HG03045 (cell line): Measurements from ENCODE around the gene UBAC1.

Source experiments
- ATAC-seq: cut with Tn5 transposase; IDR thresholded peaks from one replicate; pipeline ENCODE4 v1.9.1; 2021; ENCODE audit warnings: mild to moderate bottlenecking, moderate library complexity; ENCODE audit not compliant: unreplicated experiment

The UBAC1 gene

DNA sequence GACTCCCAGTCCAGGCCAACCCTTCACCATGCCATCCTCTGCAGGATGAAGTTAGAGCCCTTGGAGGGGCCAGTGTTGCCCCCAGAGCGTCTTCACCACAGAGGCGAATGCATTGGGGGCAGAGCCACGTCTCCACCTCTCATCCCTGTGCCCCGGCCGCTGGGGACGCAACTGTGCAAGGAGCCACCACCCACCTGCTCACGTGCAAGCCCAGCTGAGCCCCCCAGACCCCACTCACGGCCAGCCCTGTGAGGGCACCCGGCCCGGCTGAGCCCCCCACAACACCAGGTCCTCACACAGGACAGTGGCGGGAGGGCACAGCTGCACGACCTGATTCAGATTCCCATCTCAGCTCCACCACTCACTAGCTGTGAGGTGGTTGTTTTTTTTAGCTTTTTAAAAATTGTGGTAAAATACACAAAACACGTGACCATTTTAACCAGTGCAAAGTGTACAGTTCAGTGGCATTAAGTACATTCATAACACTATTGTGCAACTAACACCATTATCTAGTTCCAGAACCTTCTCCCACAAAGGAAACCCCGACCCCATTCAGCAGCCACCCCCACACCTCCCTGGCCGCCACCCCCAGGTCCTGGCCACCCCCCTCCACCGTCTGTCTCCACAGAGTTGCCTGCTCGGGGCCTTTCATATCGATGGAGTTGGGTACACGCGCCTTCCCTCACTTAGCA is 33.5 kb upstream of the UBAC1 start:
- ATAC-seq, result no peak

DNA sequence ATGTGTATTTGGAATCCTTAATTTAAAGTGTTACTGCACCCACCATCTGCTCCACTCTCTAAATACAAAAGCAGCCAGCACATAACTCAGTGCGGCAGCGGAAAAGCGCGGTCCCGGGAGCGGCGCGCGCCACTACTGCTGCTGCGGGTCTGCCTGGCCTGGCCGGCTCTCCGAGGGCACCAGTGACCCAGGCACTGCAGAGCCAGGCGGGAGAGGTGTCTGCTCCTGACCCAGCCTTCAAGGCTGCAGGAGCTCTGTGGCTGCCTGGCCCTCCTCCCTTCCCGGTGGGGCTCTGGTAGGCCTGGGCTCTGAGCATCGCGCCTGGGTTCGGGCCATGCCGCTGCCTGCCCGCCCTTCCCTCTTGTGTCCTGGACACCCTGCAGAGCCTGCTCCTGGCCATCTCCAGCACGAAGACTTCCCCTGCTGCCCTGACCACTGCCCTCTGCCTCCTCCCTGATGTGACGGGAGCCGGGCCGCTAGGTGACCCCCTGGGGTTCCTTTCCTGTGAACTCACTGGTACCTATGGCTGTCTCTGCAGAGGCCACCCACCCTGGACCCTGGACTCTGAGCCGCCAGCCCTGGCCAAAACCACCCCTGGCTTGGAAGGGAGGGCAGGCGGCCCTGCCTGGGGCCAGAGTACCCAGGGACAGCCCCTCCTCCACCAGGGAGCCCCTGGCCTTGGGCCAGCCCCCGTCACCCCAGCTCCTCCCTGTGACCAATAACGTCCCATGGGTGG is 32.8 kb upstream of the UBAC1 start:
- ATAC-seq, result no peak

DNA sequence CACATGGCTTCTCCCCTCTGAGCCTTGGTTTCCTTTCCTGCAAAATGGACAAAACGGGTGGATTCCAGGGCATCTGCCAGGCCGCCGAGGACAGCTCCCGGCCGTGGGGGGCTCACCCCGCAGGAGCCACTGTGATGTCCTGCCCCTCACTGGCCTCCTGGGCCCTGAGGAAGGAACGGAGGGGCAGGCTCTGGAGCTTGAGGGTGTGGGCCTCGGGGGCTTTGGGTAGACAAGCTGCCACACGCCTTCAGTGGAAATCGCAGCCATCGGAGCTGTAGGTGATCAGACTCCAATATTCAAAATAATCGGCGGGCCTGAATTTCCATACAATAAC is 32.2 kb upstream of the UBAC1 start:
- no peak for ATAC-seq

DNA sequence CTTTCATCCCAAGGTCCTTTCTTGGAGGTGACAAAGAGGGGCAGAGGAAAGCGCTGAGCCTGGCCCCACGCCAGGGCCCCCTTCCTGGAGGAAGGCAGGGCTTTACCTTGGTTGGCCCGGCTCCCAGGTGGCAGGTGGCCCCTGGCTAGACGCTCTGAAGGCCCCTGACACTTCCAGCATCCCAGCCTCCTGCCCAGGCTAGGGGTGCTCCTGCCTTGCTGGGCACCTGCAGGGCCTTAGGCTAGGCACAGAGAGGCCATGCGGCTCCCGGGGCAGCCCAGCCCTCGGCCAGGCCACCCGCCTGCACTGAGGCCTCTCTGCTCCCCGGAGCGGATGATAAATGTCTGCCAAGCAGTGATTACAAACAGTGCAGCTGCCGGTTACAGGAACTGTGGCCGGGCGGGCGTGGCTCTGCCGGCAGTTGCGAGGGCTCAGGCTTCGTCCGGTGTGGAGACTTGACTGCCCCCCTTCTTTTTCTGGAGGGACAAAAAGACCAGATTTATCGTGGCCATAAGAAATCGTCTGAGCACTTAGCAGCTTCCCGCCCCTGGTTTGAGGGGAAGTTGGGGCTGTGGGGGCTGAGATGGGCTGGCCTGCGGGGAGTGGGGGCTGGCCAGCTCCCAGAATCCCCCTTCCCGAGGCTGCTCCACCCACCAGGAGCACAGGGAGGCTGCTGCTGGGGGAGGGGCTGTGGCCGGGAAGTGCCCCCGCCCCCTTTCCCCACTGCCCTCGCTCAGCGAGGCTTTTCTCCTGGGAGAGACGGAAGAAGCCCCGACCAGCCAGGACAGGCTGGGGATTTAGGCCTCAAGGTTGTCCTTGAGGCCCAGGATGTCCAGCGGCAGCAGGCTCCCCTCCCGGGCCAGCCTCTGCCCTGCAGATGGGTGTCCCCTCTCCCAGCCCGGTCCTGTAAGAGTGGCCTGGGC is 31.6 kb upstream of the UBAC1 start:
- ATAC-seq, result no peak

DNA sequence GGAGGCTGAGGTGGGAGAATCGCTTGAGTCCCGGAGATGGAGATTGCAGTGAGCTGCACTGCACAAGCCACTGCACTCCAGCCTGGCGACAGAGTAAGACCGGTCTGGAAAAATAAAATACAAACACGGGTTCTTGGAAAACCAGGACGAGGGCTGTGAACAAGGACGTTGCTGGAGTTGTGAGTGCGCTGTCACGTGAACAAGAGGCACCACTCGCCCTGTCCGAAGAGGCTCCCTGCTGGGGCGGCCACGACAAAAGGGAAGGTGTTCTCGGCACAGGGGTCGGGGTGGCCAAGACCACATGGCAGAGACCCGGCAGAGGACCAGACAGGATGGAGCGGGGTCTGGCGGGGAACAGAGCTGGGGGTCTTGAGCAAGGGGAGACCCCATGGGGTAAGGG is 30.6 kb upstream of the UBAC1 start:
- ATAC-seq, result no peak

DNA sequence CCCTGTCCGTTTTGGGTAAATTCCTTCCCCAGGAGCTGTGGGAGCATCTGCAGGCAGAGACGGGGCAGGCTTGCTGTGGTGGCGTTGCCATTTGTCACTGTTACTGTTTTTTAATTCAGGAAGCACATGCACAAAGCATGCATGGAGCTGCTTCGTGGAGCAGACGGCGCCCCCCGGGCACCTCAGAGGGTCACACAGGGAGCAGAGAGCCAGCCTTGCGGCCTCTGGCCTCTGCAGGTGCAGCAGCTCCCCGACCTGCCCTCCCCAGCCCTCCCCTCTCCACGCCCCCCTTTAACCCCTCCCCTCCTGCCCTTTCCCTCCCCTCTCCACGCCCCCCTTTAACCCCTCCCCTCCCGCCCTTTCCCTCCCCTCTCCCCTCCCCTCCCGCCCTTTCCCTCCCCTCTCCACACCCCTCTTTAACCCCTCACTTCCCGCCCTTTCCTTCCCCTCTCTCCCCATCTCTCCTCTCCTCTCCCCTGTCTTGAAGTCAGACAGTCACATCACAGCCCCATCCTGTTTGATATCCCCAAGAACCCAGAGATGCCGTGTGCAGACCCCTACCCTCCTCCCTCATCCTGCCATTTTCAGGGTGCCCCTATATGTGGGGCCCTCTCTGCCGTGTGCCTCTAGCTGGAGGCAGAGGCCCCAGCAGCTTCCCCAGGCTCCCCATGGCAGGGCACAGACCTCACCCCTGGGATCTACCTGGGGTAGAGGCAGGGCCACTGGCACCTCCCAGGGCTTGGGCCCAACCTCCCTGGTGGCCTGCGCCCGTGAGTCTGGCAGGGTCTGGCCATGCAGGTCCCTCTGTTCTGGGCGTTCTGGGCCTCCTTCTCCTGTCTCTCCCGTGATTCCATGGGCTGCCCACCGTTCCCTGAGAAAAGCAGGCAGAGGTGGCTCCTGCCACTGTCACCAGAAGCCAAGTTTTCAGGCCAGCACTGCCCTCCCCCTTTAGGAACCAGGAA is 29.6 kb upstream of the UBAC1 start:
- no peak for ATAC-seq

DNA sequence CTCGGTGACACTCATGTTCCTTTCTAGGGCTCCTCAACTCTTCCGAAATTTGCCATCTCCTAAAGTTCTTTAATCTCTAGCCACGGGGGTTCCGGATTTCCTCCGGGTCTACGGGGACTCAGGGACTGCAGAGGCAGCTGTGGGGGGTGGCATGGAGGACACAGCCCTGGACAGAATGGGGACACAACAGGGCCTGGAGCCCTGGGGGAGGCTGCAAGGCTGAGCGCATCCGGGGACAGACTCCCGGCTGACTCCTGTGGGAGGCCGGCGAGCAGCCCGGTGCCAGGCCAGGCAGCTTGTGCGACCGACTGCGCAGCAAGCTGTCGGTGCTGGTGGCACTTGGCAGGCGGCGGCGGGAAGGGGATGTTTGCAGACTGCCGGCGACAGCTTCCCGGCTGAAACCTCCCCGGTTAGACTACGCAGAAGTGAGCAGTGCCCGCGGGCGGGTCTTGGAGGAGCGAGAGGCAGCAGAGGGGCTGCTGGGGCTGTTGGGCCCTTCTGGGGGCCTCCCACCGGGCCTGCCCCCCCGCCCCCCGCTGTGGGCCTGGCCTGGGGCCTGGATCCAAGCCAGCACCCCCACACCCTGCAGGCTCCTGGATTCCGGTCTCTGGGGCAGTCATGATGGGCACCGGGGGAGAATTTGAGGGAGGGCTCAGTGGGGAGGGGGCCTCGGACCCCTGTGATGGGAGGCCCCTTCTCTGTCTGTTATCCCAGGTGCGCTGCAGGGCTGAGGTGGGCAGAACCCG is 28.7 kb upstream of the UBAC1 start:
- no peak for ATAC-seq

DNA sequence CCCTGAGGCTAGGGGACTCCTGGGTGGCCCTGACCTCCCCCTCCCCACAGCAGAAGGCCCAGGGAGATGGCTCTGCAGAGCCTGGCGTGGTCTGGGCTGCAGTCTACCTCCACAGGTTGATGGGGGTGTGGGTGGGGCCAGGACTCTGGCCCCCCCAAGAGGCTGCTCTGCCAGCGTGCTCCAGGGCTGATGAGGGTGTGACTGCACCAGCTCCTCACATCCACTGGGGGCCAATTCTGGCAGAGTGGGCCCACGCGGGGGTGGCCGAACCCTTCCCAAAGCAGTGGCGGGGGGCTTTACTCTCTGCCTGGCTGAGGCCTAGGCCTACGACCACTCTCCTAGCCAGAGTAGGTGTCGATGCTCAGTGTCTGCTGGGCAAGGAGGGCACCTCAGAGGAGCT is 28.0 kb upstream of the UBAC1 start:
- no peak for ATAC-seq

DNA sequence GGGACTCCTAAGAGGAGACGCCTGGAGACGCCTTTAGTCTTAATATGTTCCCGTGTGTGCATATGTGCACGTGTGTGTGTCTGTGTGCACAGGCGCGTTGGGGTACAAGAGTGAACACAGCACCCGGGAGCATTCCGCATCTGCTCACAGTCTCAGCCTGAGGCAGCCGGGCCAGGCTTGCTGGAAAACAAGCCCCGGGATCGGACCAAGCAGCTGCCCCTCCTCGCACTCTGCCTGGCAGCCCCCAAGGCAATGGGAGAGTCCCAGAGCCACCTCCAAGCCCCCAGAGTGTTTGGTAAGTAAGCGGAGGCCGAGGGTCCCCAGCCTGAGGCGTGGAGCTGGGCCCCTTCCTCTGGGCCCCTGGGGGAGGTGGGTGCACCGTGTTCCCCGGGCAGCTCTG is 27.3 kb upstream of the UBAC1 start:
- ATAC-seq, result no peak

DNA sequence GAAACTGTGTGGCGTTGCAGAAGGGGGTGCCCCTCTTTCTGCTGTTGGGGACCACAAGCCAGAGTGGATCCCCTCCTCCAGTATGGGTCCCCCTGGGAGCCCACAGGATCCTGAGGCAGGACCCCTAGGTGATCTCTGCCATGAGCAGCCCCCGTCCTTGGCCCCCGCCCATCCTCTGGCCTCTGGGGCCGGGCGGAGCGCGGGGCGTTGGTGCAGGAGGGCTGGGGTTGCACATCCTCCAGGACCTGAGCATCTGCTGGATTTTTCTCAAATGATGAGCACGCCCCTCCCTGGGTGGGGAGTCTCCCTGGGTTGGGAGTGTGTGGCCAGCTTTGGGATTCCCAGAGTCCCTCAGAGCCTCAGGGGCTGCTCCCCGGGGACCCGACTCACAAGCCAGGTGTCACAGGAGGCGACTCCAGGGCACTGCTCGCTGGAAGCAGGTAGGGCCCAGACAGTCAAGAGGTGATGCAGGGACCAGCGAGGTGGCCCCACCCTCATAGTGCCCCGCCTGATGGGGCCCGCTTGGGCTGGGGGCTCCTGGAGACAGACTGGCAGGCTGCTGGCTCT is 26.7 kb upstream of the UBAC1 start:
- ATAC-seq, result no peak

DNA sequence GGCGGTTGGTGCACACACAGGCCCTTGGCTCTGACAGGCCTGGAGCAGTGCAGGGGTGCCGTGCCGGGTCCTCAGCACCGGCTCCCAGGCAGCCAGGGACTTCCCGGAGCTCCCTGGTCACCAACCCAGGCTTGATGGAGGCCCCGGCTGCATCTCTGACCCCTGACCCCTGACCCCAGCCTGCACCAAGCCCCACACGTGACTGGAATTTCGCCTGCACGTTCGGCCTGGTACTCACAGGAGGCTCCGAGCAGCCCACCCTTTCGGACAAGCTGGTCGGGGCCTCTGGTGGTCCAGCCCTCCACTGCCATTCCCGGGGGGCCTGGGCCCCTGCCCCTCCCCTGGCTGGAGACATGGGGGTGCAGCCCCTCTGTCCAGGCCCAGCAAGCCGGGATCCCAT is 25.4 kb upstream of the UBAC1 start:
- ATAC-seq, result no peak

DNA sequence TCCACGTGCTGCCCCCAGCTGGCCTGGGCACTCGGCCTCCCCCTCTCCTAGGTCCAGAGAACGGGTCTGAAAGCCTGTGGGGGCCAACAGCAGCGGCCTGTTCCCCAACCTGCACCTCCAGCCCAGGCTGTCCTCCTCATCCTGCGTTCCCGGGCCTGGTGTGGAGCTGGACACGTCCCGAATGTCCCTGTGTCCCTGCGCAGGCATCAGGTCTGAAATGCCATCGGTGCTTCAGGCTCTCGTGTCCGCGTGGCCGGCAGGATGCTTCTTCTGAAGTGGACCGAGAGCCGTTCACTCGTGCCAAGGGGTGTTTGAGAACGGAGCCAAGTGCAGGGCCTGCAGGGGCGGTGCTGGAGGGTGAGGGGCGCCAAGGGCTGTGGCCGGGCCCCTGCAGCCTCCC is 24.7 kb upstream of the UBAC1 start:
- no peak for ATAC-seq

DNA sequence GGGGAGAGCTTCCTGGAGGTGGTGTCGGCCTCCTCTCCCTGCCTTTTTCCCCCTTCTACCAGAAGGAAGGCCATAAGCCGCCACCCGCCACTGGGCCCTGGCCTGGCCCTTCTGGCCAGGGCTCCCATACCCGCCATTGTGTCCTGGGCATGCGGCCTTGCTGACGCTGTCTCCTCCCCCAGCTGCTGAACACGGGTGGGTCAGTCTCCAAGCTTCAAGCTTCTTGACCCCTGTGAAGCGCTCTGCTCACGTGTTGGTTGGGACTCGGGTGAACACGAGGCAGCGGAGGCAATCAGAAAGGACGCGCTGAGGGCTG is 24.2 kb upstream of the UBAC1 start:
- ATAC-seq, result no peak

DNA sequence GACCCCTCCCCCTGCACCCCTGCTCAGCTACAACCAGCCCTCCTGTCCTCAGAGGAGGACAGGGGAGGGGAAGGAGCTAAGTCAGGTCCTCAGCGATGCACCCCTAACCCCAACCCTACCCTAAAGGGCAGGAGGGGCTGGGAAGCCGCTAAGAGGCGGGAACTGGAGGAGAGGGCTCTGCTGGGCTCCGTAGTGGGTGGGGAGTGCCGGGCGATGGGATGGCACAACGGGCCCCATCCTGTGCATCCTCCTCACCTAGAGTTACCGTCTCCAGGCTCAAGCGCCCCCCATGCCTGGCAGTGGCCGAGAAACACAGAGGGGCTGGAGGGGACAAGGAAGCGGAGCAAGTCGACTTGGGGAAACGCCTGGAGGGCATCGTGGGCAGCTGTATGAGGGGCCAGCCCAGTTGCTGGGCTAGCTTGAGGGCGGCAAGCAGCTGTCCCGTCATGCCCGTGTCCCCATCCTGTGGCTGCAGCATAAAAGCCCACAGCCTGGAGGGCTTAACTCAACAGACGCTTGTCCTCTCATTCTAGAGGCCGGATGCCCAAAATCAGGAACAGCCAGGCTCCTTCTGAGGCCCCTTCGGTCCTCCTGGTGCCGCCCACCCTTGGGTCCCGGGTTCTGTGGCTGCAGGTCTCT is 23.0 kb upstream of the UBAC1 start:
- ATAC-seq, result no peak

DNA sequence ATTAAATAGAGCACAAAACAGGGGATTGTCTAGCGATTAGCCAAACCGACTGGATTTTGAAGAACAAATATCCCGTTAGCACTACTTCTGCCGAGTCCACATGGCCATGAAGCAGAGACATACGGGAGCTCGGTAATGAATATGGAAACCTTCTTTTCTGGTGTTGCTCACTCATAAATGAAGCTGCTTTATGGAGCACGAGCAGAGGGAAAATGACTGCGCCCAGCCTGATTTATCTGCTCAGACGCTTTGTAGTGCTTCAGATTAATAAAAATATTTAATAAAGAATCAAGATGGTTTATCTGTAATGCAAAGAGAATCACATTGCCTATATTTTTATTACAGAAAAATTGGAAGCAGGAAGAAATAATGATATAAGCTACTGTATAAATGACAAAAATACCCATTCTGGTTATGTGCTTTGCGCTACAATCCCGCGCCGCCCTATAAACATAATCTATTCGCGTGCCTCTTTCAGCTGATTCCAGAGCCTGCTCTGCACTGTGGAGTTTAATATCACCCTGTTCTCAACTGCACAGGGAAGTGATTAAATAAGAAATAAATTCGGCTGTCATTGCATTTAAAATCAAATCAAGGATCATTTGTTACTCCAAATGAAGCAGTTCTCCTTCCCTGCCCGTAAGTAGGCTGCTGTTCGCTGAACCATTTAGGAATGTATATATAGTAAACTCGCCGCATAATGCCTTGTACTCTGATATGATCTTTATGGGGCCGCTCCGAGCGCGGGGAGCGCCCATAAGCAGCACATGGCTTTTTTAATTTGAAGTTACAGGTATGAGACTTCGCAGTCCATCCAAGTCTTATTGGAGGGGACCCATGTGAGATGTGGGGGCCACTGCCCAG is 22.3 kb upstream of the UBAC1 start:
- no peak for ATAC-seq

DNA sequence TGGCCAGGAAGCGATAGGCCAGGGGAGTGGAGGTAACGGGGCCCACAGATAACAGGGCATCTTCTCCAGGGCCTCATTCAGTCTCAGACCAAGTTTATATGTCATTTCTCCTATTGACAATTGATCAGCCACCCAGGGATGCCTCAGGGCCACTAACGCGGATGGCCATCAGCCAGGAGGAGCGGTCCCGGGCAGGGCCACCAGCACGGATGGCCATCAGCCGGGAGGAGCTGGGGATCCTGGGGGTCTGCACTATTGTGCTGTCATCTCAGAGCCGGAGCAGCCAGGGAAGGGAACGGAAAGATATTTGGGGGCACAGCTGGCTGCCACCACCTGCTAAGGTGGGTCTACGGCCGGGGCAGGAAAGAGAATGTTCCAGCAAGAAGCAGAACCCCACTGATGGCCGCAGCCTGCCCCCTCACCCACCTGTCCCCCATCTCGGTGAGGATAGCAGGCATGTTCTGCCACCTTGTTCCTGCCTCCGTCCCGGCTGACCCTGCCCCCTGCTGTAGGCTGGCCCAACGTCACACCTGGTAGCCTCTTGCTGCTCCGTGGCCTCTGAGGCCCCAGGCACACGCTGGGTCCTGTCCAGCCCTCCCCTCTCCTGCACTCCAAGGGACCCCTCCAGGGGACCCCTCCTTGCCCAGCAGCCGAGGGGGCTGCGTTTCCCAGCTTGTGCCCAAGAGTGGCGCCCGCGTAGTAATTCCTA is 21.5 kb upstream of the UBAC1 start:
- no peak for ATAC-seq

DNA sequence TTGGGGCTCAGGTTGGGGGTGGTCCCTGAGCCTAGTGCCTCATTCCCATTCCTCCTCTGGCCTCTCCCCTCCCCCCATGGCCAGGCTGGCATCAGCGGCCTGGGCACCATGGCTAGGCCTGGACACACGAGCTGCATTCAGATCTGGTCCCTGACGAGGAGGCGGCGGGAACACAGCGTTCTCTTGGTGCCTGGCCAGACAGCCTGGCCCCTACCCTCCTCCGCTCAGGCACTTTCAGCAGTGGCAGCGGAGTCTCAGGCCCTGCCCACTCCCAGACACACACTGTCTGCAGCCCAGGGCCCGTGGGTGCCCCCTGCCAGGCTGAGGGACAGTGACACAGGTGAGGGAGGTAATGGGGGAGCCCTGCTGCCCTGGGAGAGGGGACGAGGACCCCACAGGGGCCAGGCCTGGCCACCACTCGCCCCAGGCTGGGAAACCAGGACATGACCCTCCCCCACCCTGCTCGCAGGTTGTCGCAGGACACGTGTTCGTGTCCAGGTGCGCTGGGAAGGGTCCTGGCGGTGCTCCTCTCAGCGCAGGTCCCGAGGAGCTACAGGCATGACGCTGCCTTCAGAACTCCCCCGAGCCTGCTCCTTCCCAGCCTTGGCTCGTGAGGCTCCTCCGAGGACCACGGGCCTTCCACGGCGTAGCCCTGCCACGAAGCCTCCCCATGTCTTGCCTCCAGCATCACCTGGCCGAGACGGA is 19.9 kb upstream of the UBAC1 start:
- ATAC-seq, result no peak
